UCSD-AML1 (cell line): Measurements from ENCODE around the gene TGM6.
"Not testable (repeated sequence)": the region's sequence is repeated elsewhere in the genome, so short reads cannot be mapped to it uniquely, and the experiment has no call there.

Experiments
- DNase-seq: peaks from one replicate; lab custom pipeline; 2025; ENCODE audit not compliant: unreplicated experiment; lab: John Stamatoyannopoulos, UW

The TGM6 gene

DNA sequence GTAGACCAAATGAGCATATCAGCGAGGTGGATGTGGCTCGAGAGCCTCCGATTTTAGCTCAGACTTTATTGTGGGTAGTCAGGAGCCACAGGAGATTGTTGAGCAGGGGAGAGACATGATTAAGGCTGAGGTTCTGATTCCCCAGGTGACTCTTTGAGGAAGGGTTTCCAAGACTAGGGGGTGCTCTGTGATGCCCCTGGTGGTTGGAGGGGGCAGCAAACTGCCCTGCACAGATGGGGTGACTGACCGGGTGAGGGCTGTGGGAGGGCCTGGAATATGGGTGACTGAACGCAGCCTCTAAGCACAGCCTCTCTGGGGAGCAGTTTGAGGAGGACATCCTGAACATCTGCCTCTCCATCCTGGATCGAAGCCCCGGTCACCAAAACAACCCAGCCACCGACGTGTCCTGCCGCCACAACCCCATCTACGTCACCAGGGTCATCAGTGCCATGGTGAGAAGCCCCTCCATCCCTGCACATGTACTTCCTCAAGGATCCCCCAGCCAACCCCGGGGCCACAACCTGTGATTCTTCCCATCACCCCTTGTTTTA lies 17.0 kb downstream of the TGM6 start:
- no peak for DNase-seq

DNA sequence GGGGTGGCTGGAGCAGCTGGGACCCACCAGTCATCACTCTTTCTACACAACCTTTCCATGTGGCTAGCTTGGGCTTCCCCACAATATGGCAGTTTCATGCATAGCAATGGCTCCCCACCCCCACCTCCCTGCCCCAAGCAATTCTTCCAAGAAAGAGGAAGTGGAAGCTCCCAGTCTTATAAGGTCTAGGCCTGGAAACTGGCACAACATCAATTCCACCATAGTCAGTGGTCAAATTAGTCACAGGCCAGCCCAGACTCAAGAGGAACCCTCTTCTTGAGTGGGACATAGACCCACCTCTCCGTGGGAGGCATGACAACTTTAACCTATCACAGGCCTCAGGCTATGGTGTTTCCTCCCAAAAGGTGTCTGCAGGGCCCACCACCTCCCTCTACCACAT lies 17.7 kb downstream of the TGM6 start:
- DNase-seq = no peak

DNA sequence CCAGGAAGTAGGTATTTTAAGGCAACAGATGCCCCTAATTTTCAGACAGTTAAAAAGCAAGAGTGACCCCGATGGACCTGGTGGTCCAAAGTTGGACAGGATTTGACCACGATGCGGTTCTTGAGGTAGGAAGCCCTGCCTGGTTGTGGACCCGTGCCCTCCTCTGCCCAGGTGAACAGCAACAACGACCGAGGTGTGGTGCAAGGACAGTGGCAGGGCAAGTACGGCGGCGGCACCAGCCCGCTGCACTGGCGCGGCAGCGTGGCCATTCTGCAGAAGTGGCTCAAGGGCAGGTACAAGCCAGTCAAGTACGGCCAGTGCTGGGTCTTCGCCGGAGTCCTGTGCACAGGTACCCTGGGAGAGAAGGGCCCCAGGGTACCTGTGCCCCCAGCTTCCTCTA lies 18.7 kb downstream of the TGM6 start:
- DNase-seq = no peak

DNA sequence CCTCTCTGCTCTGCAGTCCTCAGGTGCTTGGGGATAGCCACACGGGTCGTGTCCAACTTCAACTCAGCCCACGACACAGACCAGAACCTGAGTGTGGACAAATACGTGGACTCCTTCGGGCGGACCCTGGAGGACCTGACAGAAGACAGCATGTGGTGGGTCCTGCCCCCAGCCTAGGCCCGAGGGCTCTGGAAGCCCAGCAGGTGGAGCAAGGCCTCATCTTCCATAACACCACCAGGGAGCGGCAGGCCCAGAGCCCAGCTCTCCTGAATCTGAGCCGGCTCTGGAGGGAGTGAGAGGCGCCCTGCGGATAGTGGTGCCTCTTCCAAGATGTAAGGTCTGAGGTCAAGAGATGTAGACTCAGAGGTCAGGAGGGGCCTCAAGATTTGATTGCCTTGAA lies 19.6 kb downstream of the TGM6 start:
- DNase-seq = no peak

DNA sequence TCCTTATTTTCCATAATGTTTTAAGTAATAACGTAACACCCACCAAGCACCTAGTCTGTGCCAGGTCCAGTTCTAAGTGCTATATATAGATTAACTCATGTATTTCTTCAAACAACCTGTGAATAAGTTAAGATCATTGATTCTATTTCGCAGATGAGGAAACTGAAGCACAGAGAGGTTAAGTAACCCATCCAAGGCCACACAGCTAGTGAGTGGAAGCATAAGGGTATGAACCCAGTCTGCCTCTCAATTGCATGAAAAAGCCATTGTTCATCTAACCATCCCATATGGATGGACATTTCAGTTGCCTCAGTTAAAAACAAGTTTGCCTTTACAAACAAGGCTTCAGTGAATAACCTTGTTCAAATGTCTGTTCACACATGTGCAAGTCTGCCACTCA lies 20.8 kb downstream of the TGM6 start:
- no peak for DNase-seq

DNA sequence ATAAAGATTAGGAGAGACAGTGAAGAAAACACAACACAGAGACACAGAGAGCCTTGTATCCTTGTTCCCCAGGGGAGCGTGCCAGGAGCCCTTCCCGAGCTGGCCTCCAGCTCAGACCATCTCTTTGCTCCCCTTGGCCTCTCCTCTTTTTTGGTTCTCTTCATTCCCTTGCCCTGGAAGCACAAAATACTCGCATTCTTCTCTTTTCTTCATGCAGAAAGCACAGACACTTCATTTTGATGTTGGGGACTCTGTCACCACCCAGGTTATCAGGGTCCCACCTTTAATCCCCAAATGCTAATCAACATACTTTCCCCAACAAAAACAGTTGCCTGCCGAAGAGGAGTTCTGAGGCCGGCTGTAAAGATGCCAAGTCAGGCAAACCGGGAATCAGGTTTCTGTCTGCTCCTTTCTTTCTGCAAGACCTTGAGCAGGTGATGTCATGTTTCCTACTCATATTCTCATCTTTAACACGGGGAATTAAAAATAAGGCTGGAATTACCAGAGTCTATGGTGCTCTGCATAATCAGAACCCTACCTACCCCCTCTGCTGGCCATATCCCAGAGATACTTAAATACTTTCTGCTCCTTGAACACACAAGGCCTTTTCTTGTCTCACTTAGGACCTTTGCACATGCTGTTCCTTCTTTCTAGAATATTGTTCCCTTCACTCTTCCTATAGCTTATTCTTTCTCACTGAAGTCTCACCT lies 21.7 kb downstream of the TGM6 start:
- no peak for DNase-seq

DNA sequence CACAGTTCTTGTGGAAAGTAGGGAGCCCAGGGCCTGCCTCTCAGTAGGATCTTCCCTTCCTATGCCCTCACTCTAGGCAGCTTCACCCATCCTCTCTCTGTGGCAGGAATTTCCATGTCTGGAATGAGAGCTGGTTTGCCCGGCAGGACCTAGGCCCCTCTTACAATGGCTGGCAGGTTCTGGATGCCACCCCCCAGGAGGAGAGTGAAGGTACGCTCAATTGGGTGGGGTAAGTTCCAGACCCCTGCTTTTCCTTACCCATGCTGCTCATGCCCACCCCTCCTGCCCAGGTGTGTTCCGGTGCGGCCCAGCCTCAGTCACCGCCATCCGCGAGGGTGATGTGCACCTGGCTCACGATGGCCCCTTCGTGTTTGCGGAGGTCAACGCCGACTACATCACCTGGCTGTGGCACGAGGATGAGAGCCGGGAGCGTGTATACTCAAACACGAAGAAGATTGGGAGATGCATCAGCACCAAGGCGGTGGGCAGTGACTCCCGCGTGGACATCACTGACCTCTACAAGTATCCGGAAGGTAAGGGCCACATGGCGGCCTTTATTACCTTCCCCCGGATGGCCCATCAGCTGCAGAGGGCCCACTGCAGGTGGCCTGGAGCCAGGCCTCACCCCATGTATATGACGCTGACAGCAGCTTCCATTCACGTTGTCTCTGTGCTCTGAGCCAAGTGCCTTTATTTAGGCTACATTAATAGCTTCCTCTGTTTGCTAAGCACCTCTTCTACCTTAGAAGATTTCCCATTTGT lies 22.8 kb downstream of the TGM6 start:
- DNase-seq = no peak

DNA sequence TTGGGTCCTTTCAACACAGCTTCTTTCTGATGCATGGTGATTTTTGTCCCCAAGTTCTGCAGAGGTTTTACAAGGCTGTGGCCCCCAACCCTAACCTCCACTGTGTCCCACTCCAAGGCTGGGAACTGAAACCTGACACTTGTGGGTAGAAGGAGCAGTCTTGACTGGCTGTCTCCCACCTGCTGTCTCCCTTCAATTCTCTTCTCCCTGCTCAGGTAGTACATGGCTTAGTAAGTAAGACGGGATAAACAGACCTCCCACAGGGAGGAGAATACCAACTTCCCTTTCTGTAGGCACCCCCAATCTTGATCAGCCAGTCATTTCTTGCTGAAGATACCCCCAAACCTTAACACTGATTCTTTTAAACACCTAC lies 25.0 kb downstream of the TGM6 start:
- DNase-seq = no peak

DNA sequence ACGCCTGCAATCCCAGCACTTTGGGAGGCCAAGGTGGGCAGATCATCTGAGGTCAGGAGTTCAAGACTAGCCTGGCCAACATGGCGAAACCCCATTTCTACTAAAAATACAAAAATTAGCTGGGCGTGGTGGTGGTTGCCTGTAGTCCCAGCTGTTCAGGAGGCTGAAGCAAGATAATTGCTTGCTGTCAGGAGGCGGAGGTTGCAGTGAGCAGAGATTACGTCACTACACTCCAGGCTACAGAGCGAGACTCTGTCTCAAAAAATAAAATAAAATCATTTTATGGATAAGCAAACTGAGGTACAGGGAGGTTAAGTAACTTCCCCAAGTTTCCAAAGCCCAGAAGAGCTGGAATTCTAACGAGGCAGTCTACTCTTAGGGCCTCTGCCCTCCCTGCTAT lies 26.7 kb downstream of the TGM6 start:
- not testable (repeated sequence) for DNase-seq

DNA sequence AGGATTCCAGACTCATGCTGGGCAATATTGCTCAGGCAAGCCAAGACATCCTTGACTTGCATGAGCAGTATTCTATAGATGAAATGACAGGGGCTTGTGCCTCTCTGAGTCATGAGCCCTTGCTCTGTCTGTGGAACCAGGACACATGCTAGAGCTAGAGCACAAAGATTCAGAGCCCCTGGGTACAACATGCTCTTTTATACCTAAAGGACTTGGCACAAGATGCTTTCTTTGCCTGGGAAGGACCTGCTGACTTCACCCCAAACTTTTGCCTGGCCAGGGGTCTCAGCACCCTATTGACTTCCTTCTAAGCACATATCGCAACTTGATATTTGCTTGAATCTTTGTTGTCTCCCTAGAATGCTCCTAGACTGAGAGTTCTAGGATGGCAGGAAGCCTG lies 27.4 kb downstream of the TGM6 start:
- DNase-seq = no peak

DNA sequence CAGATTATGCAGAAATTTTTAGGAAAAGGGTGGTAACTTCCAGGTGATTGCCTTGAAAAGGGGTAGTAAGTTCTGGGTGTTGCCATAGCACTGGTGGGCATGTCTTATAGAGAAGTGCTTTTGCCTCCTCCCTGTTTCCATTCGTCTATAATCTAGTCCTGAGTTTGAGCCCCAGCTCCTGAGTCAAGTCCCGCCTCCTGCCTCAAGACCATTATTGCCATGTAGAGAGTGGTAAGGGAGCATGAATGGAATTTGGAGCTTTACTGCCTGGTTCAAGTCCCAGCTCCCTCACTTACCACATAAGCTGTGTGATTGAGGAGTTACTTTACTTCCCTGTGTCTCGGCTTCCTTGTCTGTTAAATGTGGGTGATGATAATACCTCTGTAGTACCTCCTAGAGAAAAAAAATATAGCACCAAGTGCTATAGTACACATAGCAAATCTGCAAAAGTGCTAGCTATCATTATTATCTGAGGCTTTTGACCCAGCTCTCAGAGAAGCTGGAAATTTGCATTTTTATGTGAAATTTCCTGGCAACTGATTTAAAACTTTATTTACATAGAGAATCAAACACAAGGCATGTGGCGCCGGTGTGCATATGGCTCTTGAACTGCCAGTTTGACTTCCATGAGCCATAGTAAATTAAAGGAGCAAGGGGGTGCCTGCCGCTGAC lies 36.0 kb downstream of the TGM6 start:
- DNase-seq = no peak

DNA sequence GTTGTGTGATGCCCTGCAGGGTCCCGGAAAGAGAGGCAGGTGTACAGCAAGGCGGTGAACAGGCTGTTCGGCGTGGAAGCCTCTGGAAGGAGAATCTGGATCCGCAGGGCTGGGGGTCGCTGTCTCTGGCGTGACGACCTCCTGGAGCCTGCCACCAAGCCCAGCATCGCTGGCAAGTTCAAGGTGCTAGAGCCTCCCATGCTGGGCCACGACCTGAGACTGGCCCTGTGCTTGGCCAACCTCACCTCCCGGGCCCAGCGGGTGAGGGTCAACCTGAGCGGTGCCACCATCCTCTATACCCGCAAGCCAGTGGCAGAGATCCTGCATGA lies 36.5 kb downstream of the TGM6 start:
- DNase-seq = no peak

DNA sequence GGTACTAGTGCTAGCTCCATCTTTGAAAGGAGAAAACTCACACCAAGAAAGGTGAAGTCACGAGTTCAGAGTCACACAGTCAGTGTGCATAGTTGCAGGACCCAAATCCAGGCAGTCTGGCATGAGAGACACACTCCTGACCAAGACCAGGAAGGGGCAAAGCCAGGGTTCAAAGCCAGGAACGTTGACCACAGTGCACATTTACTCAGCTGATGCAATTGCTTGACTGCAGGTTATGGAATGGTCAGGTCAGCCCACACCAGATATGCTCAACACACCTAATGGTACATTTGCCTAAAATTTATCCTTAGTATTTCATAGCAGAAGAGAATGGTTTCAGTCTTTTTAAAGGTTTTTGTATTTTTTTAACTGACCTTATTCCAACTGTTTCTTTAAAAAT lies 37.7 kb downstream of the TGM6 start:
- no peak for DNase-seq

DNA sequence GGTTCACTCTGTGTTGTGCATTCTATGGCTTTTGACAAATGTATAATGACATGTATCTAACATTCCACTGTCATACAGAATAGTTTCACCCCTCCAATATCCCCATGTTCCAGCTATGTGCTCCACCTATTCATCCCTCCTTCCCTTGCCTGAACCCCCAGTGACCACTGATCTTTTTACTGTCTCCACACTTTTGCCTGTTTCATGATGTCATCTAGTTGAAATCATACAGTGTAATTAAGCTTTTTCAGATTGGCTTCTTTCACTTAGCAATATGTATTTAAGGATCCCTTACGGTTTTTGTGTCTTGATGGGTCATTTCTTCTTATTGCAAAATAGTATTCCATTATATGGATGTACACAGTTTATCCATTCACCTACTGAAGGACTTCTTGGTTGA lies 39.8 kb downstream of the TGM6 start:
- no peak for DNase-seq

DNA sequence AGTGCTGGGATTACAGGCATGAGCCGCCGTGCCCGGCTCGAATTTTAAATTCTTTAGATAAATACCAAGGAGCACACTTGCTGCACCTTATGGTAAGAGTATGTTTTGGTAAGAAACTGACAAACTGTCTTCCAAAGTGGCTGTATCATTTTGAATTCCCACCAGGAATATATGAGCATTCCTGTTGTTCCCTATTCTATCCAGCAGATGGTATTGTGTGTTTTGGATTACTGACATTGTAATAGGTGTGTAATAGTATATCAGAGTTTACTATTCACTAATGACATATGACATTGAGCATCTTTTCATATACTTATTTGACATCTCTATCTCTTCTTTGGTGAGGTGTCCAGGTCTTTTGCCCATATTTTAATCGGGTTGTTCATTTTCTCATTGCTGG lies 40.5 kb downstream of the TGM6 start:
- no peak for DNase-seq

DNA sequence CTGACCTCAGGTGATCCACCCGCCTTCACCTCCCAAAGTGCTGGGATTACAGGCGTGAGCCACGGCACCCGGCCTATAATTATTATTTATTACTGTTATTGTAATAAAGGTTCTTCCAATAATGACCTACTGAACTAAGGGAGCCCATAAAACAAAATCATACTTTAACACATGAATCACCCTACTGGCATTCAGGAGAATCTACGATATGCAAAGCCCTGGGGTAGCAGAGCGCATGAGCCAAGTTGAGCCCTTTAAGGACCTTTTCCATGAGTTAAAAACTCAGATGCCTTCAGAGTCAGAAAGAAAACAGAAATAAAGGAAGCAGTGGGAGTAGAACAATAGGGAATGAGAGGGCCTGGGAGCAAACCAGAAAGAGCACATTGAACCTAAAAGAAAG lies 48.4 kb downstream of the TGM6 start:
- no peak for DNase-seq

DNA sequence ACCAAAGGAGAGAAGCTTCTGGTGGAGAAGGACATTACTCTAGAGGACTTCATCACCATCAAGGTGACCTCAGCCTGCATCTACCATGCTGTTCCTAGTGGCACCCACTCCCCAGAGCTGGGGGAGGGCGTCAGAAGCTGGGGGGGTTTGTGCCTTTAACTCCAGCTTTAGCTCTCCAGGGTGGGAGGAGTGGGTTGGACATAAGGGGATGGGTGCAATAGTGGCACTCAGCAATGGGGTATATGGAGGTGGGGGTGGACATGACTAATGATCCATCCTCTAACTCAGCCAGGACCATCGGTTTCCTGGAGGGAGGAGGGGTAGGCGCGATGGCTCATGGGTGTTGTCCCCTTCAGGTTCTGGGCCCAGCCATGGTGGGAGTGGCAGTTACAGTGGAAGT lies 49.8 kb downstream of the TGM6 start:
- DNase-seq = no peak

DNA sequence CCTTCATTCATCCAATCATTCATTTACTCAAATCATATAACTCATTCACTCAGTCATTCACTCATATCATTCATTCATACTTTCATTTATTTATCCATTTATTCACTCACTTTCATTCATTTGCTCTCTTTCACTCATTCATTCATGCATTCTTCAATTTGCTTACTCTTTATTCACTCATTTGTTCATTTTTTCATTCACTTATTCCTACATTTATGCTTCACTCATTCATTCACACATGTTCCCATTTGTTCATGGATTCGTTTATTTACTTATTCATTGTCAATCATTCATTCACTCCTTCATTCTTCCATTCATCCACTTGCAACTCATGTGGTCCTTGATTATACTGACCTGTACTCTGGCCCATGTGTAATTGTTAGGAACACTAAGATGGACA lies 50.5 kb downstream of the TGM6 start:
- no peak for DNase-seq

DNA sequence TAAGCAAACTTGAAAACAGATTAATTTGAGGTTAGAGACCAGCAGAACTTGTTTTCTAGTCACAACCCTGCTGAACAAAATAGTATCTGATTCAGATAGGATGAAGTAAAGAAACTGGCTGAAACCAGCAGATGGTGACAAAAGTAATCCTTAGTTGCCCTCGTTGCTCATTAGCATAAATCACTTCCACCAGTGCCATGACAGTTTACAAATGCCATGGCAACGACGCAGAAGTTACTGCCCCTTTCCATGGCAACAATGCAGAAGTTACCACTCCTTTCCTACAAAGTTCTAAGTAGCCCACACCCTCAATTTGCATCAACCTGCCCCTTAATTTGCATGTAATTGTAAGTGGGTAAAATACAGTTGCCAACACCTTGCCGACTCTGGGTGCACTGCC lies 66.1 kb downstream of the TGM6 start:
- no peak for DNase-seq

DNA sequence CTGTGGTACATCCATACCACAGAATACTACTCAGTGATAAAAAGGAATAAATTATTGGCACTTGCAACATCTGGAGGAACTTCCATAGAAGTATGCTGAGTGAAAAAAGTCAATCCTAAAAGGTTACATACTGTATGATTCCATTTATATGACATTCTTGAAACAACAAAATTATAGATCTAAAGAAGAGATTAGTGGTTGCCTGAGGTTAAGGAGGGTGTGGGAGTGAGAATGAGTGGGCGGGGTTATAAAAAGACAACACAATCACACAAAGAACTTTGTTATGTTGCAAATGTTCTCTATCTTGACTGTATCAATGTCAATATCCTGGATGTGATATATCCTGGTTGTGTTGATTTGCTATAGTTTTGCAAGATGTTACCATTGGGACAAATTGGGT lies 68.7 kb downstream of the TGM6 start:
- DNase-seq = no peak

DNA sequence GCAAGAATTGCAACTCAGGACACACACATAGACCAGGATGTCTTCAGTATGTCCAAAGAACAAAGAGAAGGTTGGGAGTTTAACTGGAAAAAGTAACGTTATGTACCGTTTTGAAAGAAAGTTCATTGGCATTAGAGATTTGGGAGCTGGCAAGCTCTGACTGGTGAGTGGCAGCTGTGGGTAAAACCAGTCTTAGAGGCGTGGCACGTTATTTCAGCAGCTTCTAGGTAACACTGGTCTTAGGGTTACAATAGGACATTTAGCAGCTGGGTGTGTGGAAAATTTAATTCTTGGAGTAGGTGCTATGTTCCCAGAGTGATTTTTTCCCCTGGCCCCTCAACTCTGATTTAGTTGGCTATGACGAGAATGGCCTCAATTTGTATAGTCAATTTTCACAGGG lies 70.7 kb downstream of the TGM6 start:
- DNase-seq = no peak
